KMS-11 (cell line): ENCODE measurements around the gene ARMS2.

ENCODE experiments used
- H2AFZ ChIP-seq: fragments of 200-600 bp; sonication (generic); 2 replicates; pipeline ENCODE4 v1.6.1; 2016; ENCODE audit warnings: antibody characterized with exemption, mixed run types, low read depth
- H3K27ac ChIP-seq: fragments of 200-600 bp; sonication (generic); 2 replicates; pipeline ENCODE4 v1.6.1; 2016; ENCODE audit warnings: mild to moderate bottlenecking, mixed run types
- H3K27me3 ChIP-seq: fragments of 200-600 bp; sonication (generic); 2 replicates; pipeline ENCODE4 v1.6.1; 2017; ENCODE audit warnings: mild to moderate bottlenecking, low read depth, mixed run types, moderate library complexity; ENCODE audit not compliant: insufficient read depth
- H3K36me3 ChIP-seq: fragments of 200-600 bp; sonication (generic); 2 replicates; pipeline ENCODE4 v1.6.1; 2017; ENCODE audit warnings: mild to moderate bottlenecking, mixed run types; ENCODE audit not compliant: insufficient read depth
- H3K4me1 ChIP-seq: fragments of 200-600 bp; sonication (generic); 2 replicates; pipeline ENCODE4 v1.6.1; 2016; ENCODE audit warnings: mild to moderate bottlenecking, low read depth, mixed run types; ENCODE audit not compliant: poor library complexity, severe bottlenecking
- H3K4me2 ChIP-seq: fragments of 200-600 bp; sonication (generic); 2 replicates; pipeline ENCODE4 v1.7.0; 2016; ENCODE audit warnings: mild to moderate bottlenecking, mixed run types
- H3K4me3 ChIP-seq: fragments of 200-600 bp; sonication (generic); IDR thresholded peaks from 2 replicates; pipeline ENCODE4 v1.6.1; 2017; ENCODE audit warnings: low read depth, low read length, mixed read lengths; ENCODE audit not compliant: insufficient read depth
- H3K79me2 ChIP-seq: fragments of 200-600 bp; sonication (generic); 2 replicates; pipeline ENCODE4 v1.6.1; 2016; ENCODE audit warnings: low read depth, mixed run types; ENCODE audit not compliant: insufficient read depth
- H3K9ac ChIP-seq: fragments of 200-600 bp; sonication (generic); 2 replicates; pipeline ENCODE4 v1.6.1; 2016; ENCODE audit warnings: mild to moderate bottlenecking, mixed run types
- H4K20me1 ChIP-seq: fragments of 200-600 bp; sonication (generic); 2 replicates; pipeline ENCODE4 v1.6.1; 2016; ENCODE audit warnings: mild to moderate bottlenecking, mixed run types; ENCODE audit not compliant: insufficient read depth
- CTCF ChIP-seq: fragments of 200-600 bp; sonication (generic); conservative IDR thresholded peaks from 2 replicates; pipeline ENCODE4 v1.6.1; 2017; ENCODE audit warnings: low read depth, mild to moderate bottlenecking, antibody characterized with exemption, low read length, moderate library complexity, mixed read lengths

ARMS2 gene

GRCh38 chr10:122464586-122464985, 10.1 kb downstream of the ARMS2 start:
- H3K9ac ChIP-seq: no peak overlapping the region
- H3K27ac ChIP-seq: no peak overlapping the region
- H3K36me3 ChIP-seq: no peaks in the 10 kb centered on the region
- no peak overlapping the region for H3K4me3 ChIP-seq
- H3K4me1 ChIP-seq: no peaks in the 10 kb centered on the region
- TF ChIP-seq CTCF: no peak
- H3K27me3 ChIP-seq: no peaks in the 10 kb centered on the region
- H3K4me2 ChIP-seq: no peak overlapping the region
- H4K20me1 ChIP-seq: no peaks in the 10 kb centered on the region
- no peak overlapping the region for H2AFZ ChIP-seq
- no peaks in the 10 kb centered on the region for H3K79me2 ChIP-seq

- H3K27me3 ChIP-seq: no peaks in the 10 kb centered on the region
- TF ChIP-seq CTCF: no peak
- H3K79me2 ChIP-seq: no peaks in the 10 kb centered on the region
- no peak overlapping the region for H3K27ac ChIP-seq
- H4K20me1 ChIP-seq: no peaks in the 10 kb centered on the region
- no peak overlapping the region for H2AFZ ChIP-seq
- no peak overlapping the region for H3K4me2 ChIP-seq
- no peak overlapping the region for H3K9ac ChIP-seq
- no peaks in the 10 kb centered on the region for H3K36me3 ChIP-seq
- H3K4me1 ChIP-seq: no peaks in the 10 kb centered on the region
- H3K4me3 ChIP-seq: no peak overlapping the region
Measured at GRCh38 chr10:122465401-122466040, 11.1 kb downstream of the ARMS2 start.

- Histone ChIP-seq H3K79me2 (no peaks in the 10 kb centered on the region), H4K20me1 (no peaks in the 10 kb centered on the region), H3K27ac (no peak overlapping the region), H3K4me2 (no peak overlapping the region), H3K9ac (no peak overlapping the region), H2AFZ (no peak overlapping the region), H3K4me3 (no peak overlapping the region), H3K36me3 (no peaks in the 10 kb centered on the region), H3K4me1 (no peaks in the 10 kb centered on the region), H3K27me3 (no peaks in the 10 kb centered on the region)
- TF ChIP-seq CTCF: no peak
Measured at GRCh38 chr10:122466951-122467381, 12.5 kb downstream of the ARMS2 start.

- no peaks in the 10 kb centered on the region for H3K36me3 ChIP-seq
- no peak overlapping the region for H3K9ac ChIP-seq
- no peak overlapping the region for H3K4me3 ChIP-seq
- no peak overlapping the region for H3K4me2 ChIP-seq
- H2AFZ ChIP-seq: no peak overlapping the region
- H3K79me2 ChIP-seq: no peaks in the 10 kb centered on the region
- TF ChIP-seq CTCF: no peak
- H4K20me1 ChIP-seq: no peaks in the 10 kb centered on the region
- H3K27ac ChIP-seq: no peak overlapping the region
- no peaks in the 10 kb centered on the region for H3K27me3 ChIP-seq
- no peaks in the 10 kb centered on the region for H3K4me1 ChIP-seq
Measured at GRCh38 chr10:122467701-122468100, 13.2 kb downstream of the ARMS2 start.
